NCI-H1092 (cell line): ENCODE data around the gene SH3GL1.
A peak's percentile ranks its signal among the peaks of the same experiment; 100 is the strongest.

Source experiments
- DNase-seq: peaks from one replicate; lab custom pipeline; 2025; lab: John Stamatoyannopoulos, UW

Gene SH3GL1

GRCh38 chr19:4400135-4400936, at the start of gene SH3GL1:
Gene SH3GL1 (minus strand): TSS chr19:4400547. CDS start chr19:4400368, 179 bp downstream.
- peak; percentile 88 for DNase-seq

- no peak for DNase-seq
These were observed 49.3 kb upstream of the SH3GL1 start for GRCh38 chr19:4449639-4450028.

GRCh38 chr19:4449022-4449638, 48.8 kb upstream of the SH3GL1 start:
- DNase-seq: peak; percentile 74

- DNase-seq: peak; percentile 70
These were observed 48.0 kb upstream of the SH3GL1 start for GRCh38 chr19:4448147-4448985.

- no peak for DNase-seq
These were observed 47.2 kb upstream of the SH3GL1 start for GRCh38 chr19:4447327-4448146.

- DNase-seq: no peak
These were observed 46.4 kb upstream of the SH3GL1 start for GRCh38 chr19:4446704-4447200.

GRCh38 chr19:4445963-4446703, 45.8 kb upstream of the SH3GL1 start:
- DNase-seq: no peak

- DNase-seq: no peak
These were observed 44.7 kb upstream of the SH3GL1 start for GRCh38 chr19:4444765-4445741.

- DNase-seq: no peak
These were observed 43.8 kb upstream of the SH3GL1 start for GRCh38 chr19:4443966-4444764.

GRCh38 chr19:4443188-4443587, 42.8 kb upstream of the SH3GL1 start:
- no peak for DNase-seq

- no peak for DNase-seq
These were observed 42.4 kb upstream of the SH3GL1 start for GRCh38 chr19:4442819-4443146.

- no peak for DNase-seq
These were observed 41.9 kb upstream of the SH3GL1 start for GRCh38 chr19:4441994-4442818.

GRCh38 chr19:4439243-4439642, 38.9 kb upstream of the SH3GL1 start:
- DNase-seq: no peak

- no peak for DNase-seq
These were observed 36.8 kb upstream of the SH3GL1 start for GRCh38 chr19:4437103-4437502.

GRCh38 chr19:4436231-4436630, 35.9 kb upstream of the SH3GL1 start:
- DNase-seq: no peak

- DNase-seq: no peak
These were observed 34.0 kb upstream of the SH3GL1 start for GRCh38 chr19:4434391-4434790.

- no peak for DNase-seq
These were observed 32.7 kb upstream of the SH3GL1 start for GRCh38 chr19:4432918-4433506.
